CD4-positive, alpha-beta T cell treated with Interleukin-17A for 1 hour (primary cell): ENCODE results near the gene PDGFD.
"Not testable (repeated sequence)": the region's sequence is repeated elsewhere in the genome, so short reads cannot be mapped to it uniquely, and the experiment has no call there.

Experiments used
- DNase-seq: peaks from one replicate; pipeline ENCODE4 v3.0.0-alpha.2; 2020

The PDGFD gene

GRCh38 chr11:104049116-104049515 lies 114.8 kb downstream of the PDGFD start:
- DNase-seq, result no peak

GRCh38 chr11:104046858-104047257 lies 117.1 kb downstream of the PDGFD start:
- DNase-seq, result not testable (repeated sequence)

- no peak for DNase-seq
Observed at GRCh38 chr11:104046331-104046730, 117.6 kb downstream of the PDGFD start.

- no peak for DNase-seq
Observed at GRCh38 chr11:104043678-104044239, 120.2 kb downstream of the PDGFD start.

GRCh38 chr11:104043142-104043541 lies 120.8 kb downstream of the PDGFD start:
- DNase-seq, result no peak

GRCh38 chr11:104041792-104042191 lies 122.2 kb downstream of the PDGFD start:
- no peak for DNase-seq

GRCh38 chr11:104036995-104037394 lies 127.0 kb downstream of the PDGFD start:
- no peak for DNase-seq

- no peak for DNase-seq
Observed at GRCh38 chr11:104036588-104036987, 127.4 kb downstream of the PDGFD start, which contains the start of gene DDI1. TSS of gene DDI1 (plus strand) at chr11:104036640. CDS start at chr11:104036823, 183 bp downstream.

- DNase-seq, result no peak
Observed at GRCh38 chr11:104033561-104033960, 130.4 kb downstream of the PDGFD start.

- DNase-seq, result no peak
Observed at GRCh38 chr11:104033134-104033533, 130.8 kb downstream of the PDGFD start.

GRCh38 chr11:104028476-104029263 lies 135.3 kb downstream of the PDGFD start:
- no peak for DNase-seq

- no peak for DNase-seq
Observed at GRCh38 chr11:104024572-104024971, 139.4 kb downstream of the PDGFD start.

- no peak for DNase-seq
Observed at GRCh38 chr11:104015649-104016415, 148.1 kb downstream of the PDGFD start.

GRCh38 chr11:104011044-104011443 lies 152.9 kb downstream of the PDGFD start:
- no peak for DNase-seq

- DNase-seq, result no peak
Observed at GRCh38 chr11:104009744-104010143, 154.2 kb downstream of the PDGFD start.

- no peak for DNase-seq
Observed at GRCh38 chr11:104005234-104005855, 158.6 kb downstream of the PDGFD start.

- DNase-seq, result no peak
Observed at GRCh38 chr11:104003491-104003890, 160.5 kb downstream of the PDGFD start.

- DNase-seq, result no peak
Observed at GRCh38 chr11:104001561-104002056, 162.3 kb downstream of the PDGFD start.

GRCh38 chr11:104000798-104001197 lies 163.1 kb downstream of the PDGFD start:
- DNase-seq, result no peak

- DNase-seq, result no peak
Observed at GRCh38 chr11:103998826-103999508, 165.0 kb downstream of the PDGFD start.

GRCh38 chr11:103997082-103997481 lies 166.9 kb downstream of the PDGFD start:
- no peak for DNase-seq

GRCh38 chr11:103995896-103996295 lies 168.1 kb downstream of the PDGFD start:
- no peak for DNase-seq
